Endothelial cell of umbilical vein (primary cell): ENCODE data around the gene CRHR1. TPM values are rescaled to one million over a fixed set of nuclear protein-coding genes. Genes with fewer than 3 reads are reported as not detected.

Source experiments
- BruUV-seq: library from RNA; stranded (reverse); fragments of 400-500 nt; replicated peaks from 2 replicates; lab custom pipeline; 2021; lab: Mats Ljungman, UMichigan
- CTCF ChIA-PET: fragments of 300-600, 350-600 bp; sonication (Branson Sonifier 250); formaldehyde crosslinking; loops from one replicate; lab custom pipeline; 2021; ENCODE audit warnings: antibody characterized with exemption, inconsistent platforms; lab: Charles Lee
- POLR2A ChIA-PET: fragments of 300-600, 350-600 bp; sonication (Branson Sonifier 250); formaldehyde crosslinking; loops from one replicate; lab custom pipeline; 2021; ENCODE audit warnings: antibody characterized with exemption, inconsistent platforms; lab: Charles Lee
- DNase-seq: peaks from one replicate; pipeline ENCODE4 v3.0.0-alpha.2; 2011; ENCODE audit warnings: low read depth, low spot score
- FAIRE-seq: peaks from 2 replicates; lab custom pipeline; 2011; peaks lifted over from hg19 to GRCh38; lab: Jason Lieb, UNC
- H2AFZ ChIP-seq: 2 replicates; pipeline ENCODE4 v1.6.0; 2012; ENCODE audit warnings: low read depth, low read length, control low read depth, inconsistent platforms
- H3K27ac ChIP-seq: 2 replicates; pipeline ENCODE4 v1.5.1; 2011; ENCODE audit warnings: low read depth, mild to moderate bottlenecking, control low read depth, low read length, moderate library complexity; ENCODE audit not compliant: insufficient read depth
- H3K27me3 ChIP-seq, 2 experiments: 2 replicates each; pipeline versions ENCODE4 v1.6.0 to v1.6.1; 2011; ENCODE audit warnings: low read length in 2 of 2, mixed read lengths in 1 of 2; ENCODE audit not compliant: control insufficient read depth in 2 of 2, insufficient read depth in 2 of 2
- H3K36me3 ChIP-seq, 2 experiments: 2 replicates in 1 of 2; 3 replicates in 1 of 2; pipeline ENCODE4 v1.5.1; 2011; ENCODE audit warnings: low read length in 2 of 2, mild to moderate bottlenecking in 1 of 2, moderate library complexity in 1 of 2; ENCODE audit not compliant: control insufficient read depth in 2 of 2, insufficient read depth in 2 of 2; ENCODE audit errors: extremely low read depth in 1 of 2
- H3K4me1 ChIP-seq: 3 replicates; pipeline ENCODE4 v1.5.1; 2011; ENCODE audit warnings: mild to moderate bottlenecking, low read length; ENCODE audit not compliant: control insufficient read depth, insufficient read depth; ENCODE audit errors: extremely low read depth
- H3K4me2 ChIP-seq: 2 replicates; pipeline ENCODE4 v1.6.1; 2011; ENCODE audit warnings: low read length, control low read depth, mixed read lengths; ENCODE audit not compliant: insufficient read depth
- H3K4me3 ChIP-seq, 3 experiments: fragments of 200-600 bp in 1 of 3; sonication (generic), shearing (Covaris generic) in 1 of 3; replicated peaks in 1 of 3; 2 replicates each; pipeline ENCODE4 v1.5.1; 2011 to 2016; ENCODE audit warnings: control low read depth in 3 of 3, low read length in 3 of 3, mild to moderate bottlenecking in 2 of 3, inconsistent platforms in 1 of 3, low read depth in 1 of 3, moderate library complexity in 1 of 3; ENCODE audit not compliant: insufficient read depth in 1 of 3
- H3K79me2 ChIP-seq: 2 replicates; pipeline ENCODE4 v1.6.0; 2012; ENCODE audit warnings: low read length, inconsistent platforms; ENCODE audit not compliant: control insufficient read depth, insufficient read depth
- H3K9ac ChIP-seq: replicated peaks from 2 replicates; pipeline ENCODE3; 2011; ENCODE audit warnings: low read length, control low read depth; ENCODE audit not compliant: insufficient read depth; ENCODE audit errors: extremely low read depth
- H3K9me1 ChIP-seq: replicated peaks from 3 replicates; pipeline ENCODE4 v1.6.0; 2011; ENCODE audit warnings: mild to moderate bottlenecking, low read length; ENCODE audit not compliant: control insufficient read depth, insufficient read depth; ENCODE audit errors: extremely low read depth
- H3K9me3 ChIP-seq: replicated peaks from 2 replicates; pipeline ENCODE4 v1.5.1; 2012; ENCODE audit warnings: low read length, inconsistent platforms; ENCODE audit not compliant: control insufficient read depth, insufficient read depth
- H4K20me1 ChIP-seq: replicated peaks from 2 replicates; pipeline ENCODE3; 2011; ENCODE audit warnings: mild to moderate bottlenecking, low read length; ENCODE audit not compliant: control insufficient read depth, insufficient read depth; ENCODE audit errors: extremely low read depth
- CTCF ChIP-seq, 2 donors: IDR thresholded peaks; 1 replicate in 1 of 2; 2 replicates in 1 of 2; pipeline ENCODE4 v1.5.1; 2011; ENCODE audit warnings: low read length in 2 of 2, mild to moderate bottlenecking in 2 of 2, moderate library complexity in 2 of 2, control low read depth in 1 of 2, inconsistent platforms in 1 of 2, low read depth in 1 of 2; ENCODE audit not compliant: insufficient read depth in 1 of 2; ENCODE audit errors: extremely low read depth in 1 of 2
- EZH2 ChIP-seq: IDR thresholded peaks from 2 replicates; pipeline ENCODE4 v1.6.1; 2012; ENCODE audit warnings: borderline replicate concordance, low read depth, mild to moderate bottlenecking, moderate library complexity, low read length, inconsistent platforms; ENCODE audit not compliant: severe bottlenecking
- FOS ChIP-seq: IDR thresholded peaks from 2 replicates; pipeline ENCODE4 v1.6.1; 2011; ENCODE audit warnings: mild to moderate bottlenecking, low read length, moderate library complexity, borderline replicate concordance; ENCODE audit not compliant: insufficient read depth
- GATA2 ChIP-seq: IDR thresholded peaks from 2 replicates; pipeline ENCODE4 v1.7.0; 2011; ENCODE audit warnings: low read depth, mild to moderate bottlenecking, moderate library complexity, mixed read lengths, low read length; ENCODE audit not compliant: insufficient read length, insufficient read depth
- JUN ChIP-seq: IDR thresholded peaks from 2 replicates; pipeline ENCODE4 v1.6.1; 2011; ENCODE audit warnings: borderline replicate concordance, low read depth; ENCODE audit not compliant: insufficient read length, insufficient read depth
- MAX ChIP-seq: IDR thresholded peaks from 2 replicates; pipeline ENCODE4 v1.6.1; 2011; ENCODE audit not compliant: insufficient read depth, insufficient read length
- MYC ChIP-seq: IDR thresholded peaks from one replicate; pipeline ENCODE4 v1.6.1; 2011; ENCODE audit warnings: mild to moderate bottlenecking, low read depth, low read length
- POLR2A ChIP-seq: IDR thresholded peaks from 2 replicates; pipeline ENCODE4 v1.6.1; 2012; ENCODE audit warnings: low read depth, mild to moderate bottlenecking, control low read depth, low read length
- POLR2AphosphoS5 ChIP-seq: IDR thresholded peaks from 2 replicates; pipeline ENCODE4 v1.6.1; 2012; ENCODE audit warnings: low read depth, mild to moderate bottlenecking, control low read depth, low read length, moderate library complexity; ENCODE audit not compliant: insufficient read depth
- dilution Hi-C: fragments of 300-500 bp; cut with MboI; formaldehyde crosslinking; loops from one replicate; pipeline ENCODE4 v1.15.0; 2019; ENCODE audit warnings: low sequenced_read_pairs; ENCODE audit not compliant: extremely low pct_ligation_motif_present
- intact Hi-C: fragments of 100-400 bp; cut with micrococcal nuclease; formaldehyde crosslinking; loops from one replicate; pipeline ENCODE4 v1.10.0; 2022
- polyA plus RNA-seq, 4 experiments: library from polyadenylated mRNA; depleted of rRNA in 3 of 4; stranded (reverse) in 3 of 4; unstranded in 1 of 4; fragments of >200 nt; gene quantifications; 2 replicates each; pipeline versions ENCODE4 v1.2.1 to v1.2.3, GENCODE V29; 2011 to 2012; ENCODE audit warnings: missing spikeins in 1 of 4
- total RNA-seq: library from RNA; stranded (reverse); gene quantifications from 2 replicates; pipeline ENCODE4 v1.2.3, GENCODE V29; 2021

Gene CRHR1
- total and polyA plus RNA-seq, 2 donors (not counting 3 experiments of a cell fraction or from before 2014, with no cell fraction given) = not detected

GRCh38 chr17:45841186-45841585, 57.1 kb downstream of the CRHR1 start:
- no peaks in the 10 kb centered on the region for H4K20me1 ChIP-seq
- intact Hi-C loops = no loop called here
- ChIA-PET POLR2A (no interaction called here), CTCF (no interaction called here)
- no peak overlapping the region for H3K4me2 ChIP-seq
- no peaks in the 10 kb centered on the region for H3K4me1 ChIP-seq
- H3K9me3 ChIP-seq = no peaks in the 10 kb centered on the region
- TF ChIP-seq POLR2A = no peak
- TF ChIP-seq CTCF (IDR thresholded peaks at IDR 0.05; ENCODE audit: extremely low read depth in 1 of 2, insufficient read depth in 1 of 2, low read depth in 1 of 2, low read length in 2 of 2) = no peak
- TF ChIP-seq MYC = no peak
- TF ChIP-seq MAX = no peak
- no peak for TF ChIP-seq JUN
- TF ChIP-seq EZH2 = no peak
- TF ChIP-seq POLR2AphosphoS5 = no peak
- TF ChIP-seq FOS = no peak
- no peak for TF ChIP-seq GATA2
- H3K9ac ChIP-seq = no peak overlapping the region
- DNase-seq (no peak), FAIRE-seq (no peak)
- BruUV-seq = no TSS peak
- H3K27me3 ChIP-seq = no peaks in the 10 kb centered on the region
- H3K9me1 ChIP-seq = no peaks in the 10 kb centered on the region
- no peaks in the 10 kb centered on the region for H3K36me3 ChIP-seq
- H2AFZ ChIP-seq = no peak overlapping the region
- H3K79me2 ChIP-seq = no peaks in the 10 kb centered on the region
- no peak overlapping the region for H3K4me3 ChIP-seq
- dilution Hi-C loops = no loop called here
- no peak overlapping the region for H3K27ac ChIP-seq
